HCT116 (cell line): ENCODE measurements around the gene UTP11. TPM values are rescaled to one million over a fixed set of nuclear protein-coding genes. Genes with fewer than 3 reads are reported as not detected.

Experiments used
- ATAC-seq: fragments of 200-7000 bp; cut with Tn5 transposase; 2 replicates; pipeline ENCODE4 v1.9.1; 2020; ENCODE audit warnings: mild to moderate bottlenecking, moderate library complexity
- BruUV-seq: library from RNA; stranded (reverse); fragments of 400-500 nt; replicated peaks from 2 replicates; lab custom pipeline; 2021; lab: Mats Ljungman, UMichigan
- CTCF ChIA-PET: fragments of 300-600 bp; sonication (Branson Sonifier 250); formaldehyde crosslinking; loops from one replicate; lab custom pipeline; 2021; ENCODE audit warnings: antibody characterized with exemption; lab: Charles Lee
- POLR2A ChIA-PET: fragments of 300-600, 350-600 bp; sonication (Branson Sonifier 250); formaldehyde crosslinking; loops from one replicate; lab custom pipeline; 2021; ENCODE audit warnings: antibody characterized with exemption; lab: Charles Lee
- RAD21 ChIA-PET, 2 experiments: fragments of 300-600 bp; sonication (Branson Sonifier 250); formaldehyde crosslinking; loops; one replicate each; lab custom pipeline; 2023; ENCODE audit warnings: low total read pairs in 2 of 2; ENCODE audit not compliant: uncharacterized antibody in 2 of 2, unreplicated experiment in 2 of 2, low non-redundant PET in 1 of 2; lab: Charles Lee
- DNase-seq: peaks from one replicate; pipeline ENCODE4 v3.0.0-alpha.2; 2010; ENCODE audit warnings: low read depth, low spot score
- H2AFZ ChIP-seq: fragments of 200-600 bp; shearing (Covaris generic), sonication (generic); 2 replicates; pipeline ENCODE4 v1.6.1; 2017; ENCODE audit warnings: low read depth, mixed run types, mixed read lengths, antibody characterized with exemption, low read length; ENCODE audit not compliant: poor library complexity, severe bottlenecking
- H3K27ac ChIP-seq: 2 replicates; pipeline ENCODE4 v1.5.1; 2012; ENCODE audit warnings: low read depth, low read length
- H3K27me3 ChIP-seq: fragments of 200-600 bp; sonication (generic); 2 replicates; pipeline ENCODE4 v1.6.1; 2016; ENCODE audit warnings: mixed run types, low read length, mixed read lengths; ENCODE audit not compliant: insufficient read depth
- H3K36me3 ChIP-seq, 2 experiments: fragments of 200-500 bp in 1 of 2; fragments of 200-600 bp in 1 of 2; sonication (Bioruptor generic) in 1 of 2; sonication (generic) in 1 of 2; 2 replicates each; pipeline versions ENCODE4 v1.5.1 to v1.6.1; 2014 to 2016; ENCODE audit warnings: low read length in 2 of 2, inconsistent platforms in 1 of 2, mixed read lengths in 1 of 2, mixed run types in 1 of 2; ENCODE audit not compliant: insufficient read depth in 2 of 2, control insufficient read depth in 1 of 2
- H3K4me1 ChIP-seq, 2 experiments: fragments of 200-600 bp in 1 of 2; sonication (generic) in 1 of 2; 2 replicates each; pipeline versions ENCODE4 v1.5.1 to v1.6.1; 2012 to 2017; ENCODE audit warnings: low read length in 2 of 2, inconsistent platforms in 1 of 2, mild to moderate bottlenecking in 1 of 2, mixed read lengths in 1 of 2, mixed run types in 1 of 2, moderate library complexity in 1 of 2; ENCODE audit not compliant: insufficient read depth in 2 of 2, control insufficient read depth in 1 of 2
- H3K4me2 ChIP-seq: fragments of 200-600 bp; sonication (generic); 2 replicates; pipeline ENCODE4 v1.6.1; 2017; ENCODE audit warnings: mixed run types, low read length, mixed read lengths
- H3K4me3 ChIP-seq, 2 experiments: fragments of 200-600 bp in 1 of 2; sonication (generic) in 1 of 2; replicated peaks in 1 of 2; 2 replicates each; pipeline ENCODE4 v1.5.1; 2011 to 2016; ENCODE audit warnings: low read length in 2 of 2, control low read depth in 1 of 2, low read depth in 1 of 2, mild to moderate bottlenecking in 1 of 2, mixed read lengths in 1 of 2, mixed run types in 1 of 2
- H3K79me2 ChIP-seq: fragments of 200-600 bp; sonication (generic); 2 replicates; pipeline ENCODE4 v1.6.1; 2017; ENCODE audit warnings: mild to moderate bottlenecking, mixed run types, low read length, moderate library complexity, mixed read lengths; ENCODE audit not compliant: insufficient read depth
- H3K9ac ChIP-seq: fragments of 200-600 bp; sonication (generic); 2 replicates; pipeline ENCODE4 v1.6.1; 2016; ENCODE audit warnings: low read length, mixed read lengths
- H3K9me2 ChIP-seq: fragments of 200-600 bp; sonication (generic), shearing (Covaris generic); 2 replicates; pipeline ENCODE4 v1.6.1; 2017; ENCODE audit warnings: mixed run types, mild to moderate bottlenecking, moderate library complexity; ENCODE audit not compliant: insufficient read depth
- H3K9me3 ChIP-seq, 2 experiments: fragments of 200-500 bp in 1 of 2; fragments of 200-600 bp in 1 of 2; sonication (Bioruptor generic) in 1 of 2; sonication (generic) in 1 of 2; 2 replicates each; pipeline ENCODE4 v1.6.1; 2014 to 2017; ENCODE audit warnings: low read length in 2 of 2, mixed read lengths in 2 of 2, inconsistent platforms in 1 of 2, low read depth in 1 of 2, mild to moderate bottlenecking in 1 of 2, mixed run types in 1 of 2, moderate library complexity in 1 of 2; ENCODE audit not compliant: control insufficient read depth in 1 of 2, insufficient read depth in 1 of 2
- H4K20me1 ChIP-seq: fragments of 200-600 bp; sonication (generic), shearing (Covaris generic); 2 replicates; pipeline ENCODE4 v1.6.1; 2017; ENCODE audit warnings: mixed run types, mild to moderate bottlenecking, moderate library complexity; ENCODE audit not compliant: insufficient read depth
- ATF3 ChIP-seq: IDR thresholded peaks from 2 replicates; pipeline ENCODE4 v1.6.1; 2012
- CBX3 ChIP-seq: IDR thresholded peaks from 2 replicates; pipeline ENCODE4 v1.6.1; 2012; ENCODE audit warnings: low read depth
- EZH2 ChIP-seq: fragments of 200-600 bp; sonication (generic); IDR thresholded peaks from 2 replicates; pipeline ENCODE4 v1.6.1; 2017; ENCODE audit warnings: antibody characterized with exemption, mixed run types
- POLR2AphosphoS5 ChIP-seq: IDR thresholded peaks from 2 replicates; pipeline ENCODE4 v1.6.1; 2011; ENCODE audit warnings: mild to moderate bottlenecking, low read depth, low read length, moderate library complexity
- RAD21 ChIP-seq: IDR thresholded peaks from 2 replicates; pipeline ENCODE4 v1.6.1; 2012; ENCODE audit warnings: low read depth, mild to moderate bottlenecking
- SIN3A ChIP-seq: IDR thresholded peaks from 2 replicates; pipeline ENCODE4 v1.6.1; 2012; ENCODE audit warnings: low read depth
- SP1 ChIP-seq: IDR thresholded peaks from 2 replicates; pipeline ENCODE4 v1.6.1; 2012; ENCODE audit warnings: low read depth
- TCF7L2 ChIP-seq: IDR thresholded peaks from 2 replicates; pipeline ENCODE4 v1.7.0; 2011; ENCODE audit warnings: borderline replicate concordance, inconsistent platforms; ENCODE audit not compliant: insufficient read depth, insufficient read length; ENCODE audit errors: extremely low read depth
- ZFX ChIP-seq: fragments of 450-650 bp; IDR thresholded peaks from 2 replicates; pipeline ENCODE4 v1.6.1; 2017
- ZNF274 ChIP-seq: fragments of 200-500 bp; sonication (Bioruptor generic); IDR thresholded peaks from 2 replicates; pipeline ENCODE4 v1.6.1; 2014; ENCODE audit warnings: mild to moderate bottlenecking, low read depth, low read length, inconsistent platforms
- intact Hi-C: fragments of 100-400 bp; cut with micrococcal nuclease; formaldehyde crosslinking; loops from 2 replicates; pipeline ENCODE4 v1.10.0; 2022
- total RNA-seq: library from RNA; stranded (reverse); gene quantifications from one replicate; pipeline ENCODE4 v1.2.1, GENCODE V29; 2021; ENCODE audit not compliant: unreplicated experiment
- TF ChIP-seq, protein P1 (sequence below): IDR thresholded peaks from 2 replicates; pipeline ENCODE4 v1.6.1; 2011; ENCODE audit warnings: mild to moderate bottlenecking, low read length, moderate library complexity; ENCODE audit not compliant: insufficient replicate concordance; ENCODE audit errors: extremely low read depth
- TF ChIP-seq, protein P2 (sequence below), 3 experiments: fragments of 200-600 bp in 1 of 3; sonication (generic) in 1 of 3; IDR thresholded peaks in 2 of 3; conservative IDR thresholded peaks in 1 of 3; 2 replicates each; pipeline ENCODE4 v1.5.1; 2012 to 2017; ENCODE audit warnings: low read depth in 2 of 3, low read length in 2 of 3, antibody characterized with exemption in 1 of 3, borderline replicate concordance in 1 of 3, control low read depth in 1 of 3, mild to moderate bottlenecking in 1 of 3, mixed read lengths in 1 of 3, mixed run types in 1 of 3, moderate library complexity in 1 of 3; ENCODE audit not compliant: insufficient read depth in 1 of 3

UTP11 gene
- total RNA-seq, 1 experiment from 2014 or later: 47.5 TPM

- ChIA-PET CTCF (interaction anchor here (1.6 kb wide), 1 partner anchor 9 kb away, joined by 3 read pairs; no protein-coding TSS in a partner anchor), POLR2A (no interaction called here)
- Histone ChIP-seq H3K4me3 (no peak overlapping the region), H2AFZ (no peak overlapping the region), H4K20me1 (no peaks in the 10 kb centered on the region), H3K9me2 (no peaks in the 10 kb centered on the region), H3K36me3 (no peaks in the 10 kb centered on the region), H3K27ac (no peak overlapping the region), H3K27me3 (no peaks in the 10 kb centered on the region), H3K9ac (no peak overlapping the region), H3K4me1 (peaks cover 12 to 27% of the 10 kb centered on the region in 2 experiments)
- no peak for ATAC-seq
- intact Hi-C loops: no loop called here
- BruUV-seq: no TSS peak
- TF ChIP-seq SIN3A (no peak), ZFX (no peak), ZNF274 (no peak)
- TF ChIP-seq, protein P1, sequence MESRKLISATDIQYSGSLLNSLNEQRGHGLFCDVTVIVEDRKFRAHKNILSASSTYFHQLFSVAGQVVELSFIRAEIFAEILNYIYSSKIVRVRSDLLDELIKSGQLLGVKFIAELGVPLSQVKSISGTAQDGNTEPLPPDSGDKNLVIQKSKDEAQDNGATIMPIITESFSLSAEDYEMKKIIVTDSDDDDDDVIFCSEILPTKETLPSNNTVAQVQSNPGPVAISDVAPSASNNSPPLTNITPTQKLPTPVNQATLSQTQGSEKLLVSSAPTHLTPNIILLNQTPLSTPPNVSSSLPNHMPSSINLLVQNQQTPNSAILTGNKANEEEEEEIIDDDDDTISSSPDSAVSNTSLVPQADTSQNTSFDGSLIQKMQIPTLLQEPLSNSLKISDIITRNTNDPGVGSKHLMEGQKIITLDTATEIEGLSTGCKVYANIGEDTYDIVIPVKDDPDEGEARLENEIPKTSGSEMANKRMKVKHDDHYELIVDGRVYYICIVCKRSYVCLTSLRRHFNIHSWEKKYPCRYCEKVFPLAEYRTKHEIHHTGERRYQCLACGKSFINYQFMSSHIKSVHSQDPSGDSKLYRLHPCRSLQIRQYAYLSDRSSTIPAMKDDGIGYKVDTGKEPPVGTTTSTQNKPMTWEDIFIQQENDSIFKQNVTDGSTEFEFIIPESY: no peak
- TF ChIP-seq, all 23 proteins: peak for 0
- Histone ChIP-seq H3K9me3 (no peaks in the 10 kb centered on the region), H3K4me2 (no peak overlapping the region), H3K79me2 (no peaks in the 10 kb centered on the region)
- RAD21 ChIA-PET: no interaction called here
- no peak for DNase-seq
These were observed 50.1 kb downstream of the UTP11 start for GRCh38 chr1:38062361-38063288.

DNA sequence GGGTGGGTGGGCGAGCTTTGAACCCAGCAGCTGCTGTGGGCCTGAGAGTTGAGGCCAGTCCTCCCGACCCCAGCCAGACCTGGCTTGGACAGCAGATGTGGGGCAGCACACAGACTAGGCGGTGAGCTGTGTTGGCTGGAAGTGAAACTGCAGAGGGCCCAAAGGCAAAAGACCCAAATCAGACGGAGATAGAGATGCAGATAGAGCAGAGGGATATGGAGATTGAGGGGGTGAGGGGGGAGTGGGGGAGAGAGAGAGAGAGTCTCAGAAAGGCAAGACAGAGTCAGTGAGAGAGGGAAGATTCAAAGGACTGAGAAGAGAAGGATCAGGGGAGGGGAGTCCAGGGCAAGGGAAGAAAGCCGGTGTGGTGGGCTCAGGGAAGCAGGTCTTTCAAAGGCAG lies 51.1 kb downstream of the UTP11 start:
- RAD21 ChIA-PET: no interaction called here
- H2AFZ ChIP-seq: no peak overlapping the region
- no peaks in the 10 kb centered on the region for H4K20me1 ChIP-seq
- H3K4me3 ChIP-seq: peak overlapping the region in 1 of 2 experiments; percentile 34; a peak in 2 of 4 replicates
- no peaks in the 10 kb centered on the region for H3K9me3 ChIP-seq
- peak overlapping the region; percentile 52 for H3K9ac ChIP-seq
- no peaks in the 10 kb centered on the region for H3K27me3 ChIP-seq
- ATAC-seq (no peak), DNase-seq (no peak)
- peak overlapping the region; percentile 74 for H3K4me2 ChIP-seq
- H3K9me2 ChIP-seq: no peaks in the 10 kb centered on the region
- peaks cover 12 to 27% of the 10 kb centered on the region in 2 experiments for H3K4me1 ChIP-seq
- CTCF ChIA-PET: no interaction called here
- 0 out of 2 replicates have a peak overlapping the region, but pooled peaks have one; percentile 4 for H3K27ac ChIP-seq
- H3K36me3 ChIP-seq: no peaks in the 10 kb centered on the region
- BruUV-seq: no TSS peak
- intact Hi-C loops: no loop called here
- H3K79me2 ChIP-seq: no peaks in the 10 kb centered on the region
- POLR2A ChIA-PET: no interaction called here
- TF ChIP-seq CBX3: no peak
- TF ChIP-seq, protein P2, sequence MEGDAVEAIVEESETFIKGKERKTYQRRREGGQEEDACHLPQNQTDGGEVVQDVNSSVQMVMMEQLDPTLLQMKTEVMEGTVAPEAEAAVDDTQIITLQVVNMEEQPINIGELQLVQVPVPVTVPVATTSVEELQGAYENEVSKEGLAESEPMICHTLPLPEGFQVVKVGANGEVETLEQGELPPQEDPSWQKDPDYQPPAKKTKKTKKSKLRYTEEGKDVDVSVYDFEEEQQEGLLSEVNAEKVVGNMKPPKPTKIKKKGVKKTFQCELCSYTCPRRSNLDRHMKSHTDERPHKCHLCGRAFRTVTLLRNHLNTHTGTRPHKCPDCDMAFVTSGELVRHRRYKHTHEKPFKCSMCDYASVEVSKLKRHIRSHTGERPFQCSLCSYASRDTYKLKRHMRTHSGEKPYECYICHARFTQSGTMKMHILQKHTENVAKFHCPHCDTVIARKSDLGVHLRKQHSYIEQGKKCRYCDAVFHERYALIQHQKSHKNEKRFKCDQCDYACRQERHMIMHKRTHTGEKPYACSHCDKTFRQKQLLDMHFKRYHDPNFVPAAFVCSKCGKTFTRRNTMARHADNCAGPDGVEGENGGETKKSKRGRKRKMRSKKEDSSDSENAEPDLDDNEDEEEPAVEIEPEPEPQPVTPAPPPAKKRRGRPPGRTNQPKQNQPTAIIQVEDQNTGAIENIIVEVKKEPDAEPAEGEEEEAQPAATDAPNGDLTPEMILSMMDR (IDR thresholded peaks at IDR 0.05 in 2 of 3, conservative IDR thresholded peaks at IDR 0.05 in 1 of 3; ENCODE audit: borderline replicate concordance in 1 of 3, insufficient read depth in 1 of 3, low read depth in 2 of 3, low read length in 2 of 3): no peak
- no peak for TF ChIP-seq ATF3
- no peak for TF ChIP-seq EZH2
- TF ChIP-seq POLR2AphosphoS5: no peak
- no peak for TF ChIP-seq TCF7L2
- TF ChIP-seq ZNF274: no peak
- no peak for TF ChIP-seq RAD21
- no peak for TF ChIP-seq SP1
